Measurements from ENCODE around the gene ALOX15.
"Not testable (repeated sequence)": the region's sequence is repeated elsewhere in the genome, so short reads cannot be mapped to it uniquely, and the experiment has no call there.

ALOX15 gene

DNA sequence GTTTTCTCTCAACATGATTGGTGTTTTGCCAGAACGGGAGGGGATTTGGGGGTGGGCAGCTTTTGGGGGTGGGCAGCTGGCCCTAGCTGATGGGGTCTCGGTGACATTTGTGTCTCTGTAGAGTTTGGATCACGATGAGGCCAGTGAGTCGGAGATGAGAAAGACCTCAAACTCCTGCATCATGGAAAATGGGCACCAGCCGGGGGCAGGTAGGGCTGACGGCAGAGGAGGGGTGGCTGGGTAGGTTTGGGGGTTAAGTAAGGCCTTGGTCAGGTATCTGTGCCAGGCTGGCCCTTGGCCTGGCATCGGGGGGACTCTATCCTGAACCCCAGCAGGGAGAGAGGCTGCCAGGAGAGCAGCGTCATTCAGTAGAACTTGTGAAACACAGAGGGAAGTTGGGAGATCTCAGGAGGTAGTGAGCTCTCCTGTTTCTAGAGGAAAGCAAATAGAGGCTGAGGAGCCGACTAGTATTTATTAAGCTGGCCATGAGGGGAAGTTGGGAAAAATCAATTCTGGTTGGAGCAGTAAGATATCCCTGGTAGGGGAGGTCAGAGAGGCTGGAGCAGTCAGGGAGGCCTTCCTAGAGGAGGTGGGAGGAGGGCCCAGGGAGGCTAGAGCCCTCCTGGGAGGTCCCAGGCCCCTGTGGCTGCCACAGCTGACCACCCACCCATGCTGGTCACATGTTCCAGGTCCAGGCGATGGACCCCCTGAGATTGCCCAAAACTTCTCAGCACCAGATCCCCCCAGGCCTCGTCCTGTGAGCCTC, 49.1 kb downstream of the ALOX15 start:
- DNase-seq = no peak

DNA sequence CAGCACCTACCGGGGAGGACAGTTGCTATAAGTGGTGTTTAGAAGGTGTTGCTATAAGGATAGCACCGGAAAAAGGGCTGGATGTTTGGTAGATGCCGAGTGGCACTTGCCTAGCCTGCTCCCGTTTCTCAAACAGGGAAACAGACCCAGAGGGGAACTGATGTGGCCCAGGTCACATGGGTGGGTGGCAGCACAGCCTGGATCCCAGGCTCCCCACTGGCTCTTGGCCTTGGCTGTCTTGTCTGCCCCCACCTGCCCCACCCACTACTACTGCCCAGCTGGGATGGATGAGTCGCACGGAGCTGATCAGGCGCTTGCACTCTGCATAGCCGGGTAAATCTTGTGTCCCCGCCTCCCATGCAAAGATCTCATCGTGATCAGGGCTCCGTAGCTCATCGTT, 49.9 kb downstream of the ALOX15 start:
- no peak for DNase-seq

DNA sequence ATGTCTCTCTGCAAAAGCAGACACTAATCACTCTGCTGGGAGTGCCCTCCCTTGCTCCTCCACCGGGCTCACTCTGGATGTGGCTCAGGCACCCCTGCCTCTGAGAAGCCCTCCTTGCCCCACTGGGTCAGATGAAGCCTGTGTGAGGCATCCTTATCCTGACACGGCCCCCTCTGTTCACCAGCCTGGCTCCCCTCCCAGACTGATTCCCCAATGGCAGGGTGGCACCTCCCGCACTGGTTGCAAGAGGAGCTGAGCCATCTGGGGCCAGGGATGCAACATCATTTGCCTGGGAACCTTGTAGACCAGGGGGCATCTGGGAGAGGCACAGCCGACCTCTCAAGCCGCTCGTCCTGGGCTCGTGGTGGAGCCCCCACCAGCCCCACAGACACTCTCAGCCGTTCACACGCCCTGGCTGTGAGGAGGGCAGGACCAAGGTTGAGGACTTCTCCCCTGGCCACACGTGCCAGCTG, 50.5 kb downstream of the ALOX15 start:
- DNase-seq = no peak

DNA sequence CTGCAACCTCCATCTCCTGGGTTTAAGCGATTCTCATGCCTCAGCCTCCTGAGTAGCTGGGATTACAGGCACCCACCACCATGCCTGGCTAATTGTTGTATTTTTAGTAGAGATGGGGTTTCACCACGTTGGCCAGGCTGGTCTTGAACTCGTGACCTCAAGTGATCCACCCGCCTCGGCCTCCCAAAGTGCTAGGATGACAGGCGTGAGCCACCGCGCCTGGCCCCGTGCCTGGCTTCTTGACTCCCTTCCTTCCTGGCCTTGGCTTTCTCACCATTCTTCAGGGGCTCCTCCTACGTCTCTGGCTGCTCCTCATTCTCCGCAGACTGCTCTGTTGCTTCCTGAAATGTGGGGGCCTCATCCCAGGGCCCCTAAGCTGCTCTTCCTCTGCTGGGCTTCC, 51.4 kb downstream of the ALOX15 start:
- not testable (repeated sequence) for DNase-seq

DNA sequence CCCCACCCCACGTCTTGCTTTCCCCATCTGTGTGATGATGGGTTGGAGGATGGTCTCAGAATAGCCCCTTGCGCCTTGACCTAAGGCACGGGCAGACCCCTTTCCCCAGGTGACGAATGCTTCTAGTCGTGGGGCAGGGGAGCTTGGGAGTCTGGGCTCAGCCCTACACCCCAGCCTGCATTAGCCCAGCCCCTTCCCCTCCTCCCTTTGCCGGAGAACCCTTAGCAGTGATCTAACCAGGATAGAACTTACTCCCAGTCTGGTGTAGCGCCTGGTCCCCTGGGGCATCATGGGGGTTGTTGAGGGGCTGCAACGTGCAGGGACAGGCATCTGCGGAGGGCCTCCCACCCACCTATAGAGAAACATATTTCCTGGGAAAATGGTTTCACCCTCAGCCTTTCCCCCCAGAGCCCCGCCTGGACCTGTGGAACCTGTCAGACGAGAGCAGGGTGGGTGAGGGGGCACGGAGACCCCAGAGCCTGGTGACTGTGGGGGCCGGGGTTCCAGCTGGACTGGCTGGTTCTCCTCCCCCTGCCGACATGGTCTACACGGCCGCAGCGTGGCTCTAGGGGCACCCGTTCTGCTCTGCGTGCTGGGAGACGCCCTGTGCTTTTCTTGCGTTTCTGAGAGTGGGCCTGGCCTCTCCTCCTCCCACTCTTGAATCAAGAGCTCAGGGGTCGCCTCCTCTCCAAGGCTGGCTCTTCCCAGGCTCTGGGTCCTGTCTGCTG, 52.4 kb downstream of the ALOX15 start:
- DNase-seq = no peak

DNA sequence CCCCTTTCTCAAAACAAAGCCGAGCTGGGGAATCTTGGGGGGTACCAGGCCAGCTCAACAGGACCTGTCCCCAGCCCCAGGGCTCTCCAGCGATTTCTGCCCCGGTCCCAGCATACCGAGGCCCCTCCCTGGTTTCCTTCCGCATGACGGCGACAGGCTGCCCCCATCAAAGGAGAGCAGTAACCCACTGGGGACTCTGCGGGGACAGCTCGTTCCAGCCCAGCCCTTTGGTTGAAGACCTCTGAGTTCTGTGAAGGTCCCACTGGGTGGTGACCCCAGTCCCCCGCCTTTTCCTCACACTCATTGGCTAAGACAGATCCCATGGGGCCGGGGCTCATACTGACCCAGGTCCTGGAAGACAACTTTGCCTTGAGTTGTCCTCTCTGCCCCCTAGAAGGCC, 53.1 kb downstream of the ALOX15 start:
- DNase-seq = no peak

DNA sequence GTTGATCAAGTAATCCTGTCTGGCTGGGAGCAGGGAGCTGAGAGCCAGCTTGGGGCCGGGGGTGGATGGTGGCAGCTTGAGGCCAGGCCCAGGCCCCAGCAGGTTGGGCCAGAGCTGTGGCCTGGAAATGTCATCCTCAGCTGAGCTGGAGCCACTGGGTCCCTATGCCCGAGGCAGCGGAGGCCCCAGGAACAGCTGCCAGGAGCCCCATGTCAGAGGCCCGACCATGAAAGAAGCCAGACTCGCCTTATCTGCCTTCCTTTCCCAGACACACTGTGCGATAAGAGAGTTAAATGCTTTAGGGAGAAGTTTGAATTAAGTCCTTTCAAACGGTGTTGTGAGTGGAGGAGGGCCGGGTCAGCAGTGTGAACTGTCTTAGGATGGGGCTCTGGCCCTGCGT, 53.7 kb downstream of the ALOX15 start:
- no peak for DNase-seq

DNA sequence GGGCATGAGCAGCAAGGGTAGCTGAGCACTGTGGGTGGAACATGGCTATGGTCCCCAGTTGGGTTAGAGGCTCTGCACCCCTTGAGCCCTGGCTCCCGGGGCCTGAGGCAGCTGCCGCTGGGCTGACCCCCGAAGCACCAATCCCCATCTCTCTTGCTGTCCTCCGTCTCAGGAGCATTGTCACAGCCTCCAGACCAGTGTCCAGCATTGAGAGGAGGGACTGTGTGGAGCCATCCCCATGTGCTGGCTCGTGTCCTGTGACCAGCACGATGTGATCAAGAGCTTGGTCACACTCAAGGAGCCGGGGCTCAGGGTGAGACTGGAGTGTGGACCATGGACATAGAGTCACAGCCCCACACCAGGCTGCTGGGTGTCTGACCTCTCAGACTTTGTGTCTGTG, 54.3 kb downstream of the ALOX15 start:
- DNase-seq = no peak

DNA sequence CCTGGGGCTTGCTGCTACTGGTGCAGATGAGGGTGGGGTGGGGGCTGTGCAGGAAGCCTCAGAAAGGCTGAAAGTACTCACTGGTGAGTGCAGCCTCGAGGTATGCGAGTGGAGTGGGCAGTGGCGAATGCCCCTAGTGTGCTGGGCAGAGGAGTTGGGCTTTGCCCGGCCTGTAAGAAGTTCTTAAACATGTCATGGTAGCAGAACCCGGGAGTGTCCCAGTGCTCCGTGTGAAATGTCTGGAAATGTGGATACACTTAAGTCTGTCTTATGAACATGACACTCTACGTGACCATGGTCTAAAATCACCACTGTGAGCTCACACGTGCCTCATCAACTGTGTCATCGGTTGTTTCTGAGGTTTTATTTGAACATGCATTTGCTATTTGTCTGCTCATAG, 55.4 kb downstream of the ALOX15 start:
- DNase-seq = no peak

DNA sequence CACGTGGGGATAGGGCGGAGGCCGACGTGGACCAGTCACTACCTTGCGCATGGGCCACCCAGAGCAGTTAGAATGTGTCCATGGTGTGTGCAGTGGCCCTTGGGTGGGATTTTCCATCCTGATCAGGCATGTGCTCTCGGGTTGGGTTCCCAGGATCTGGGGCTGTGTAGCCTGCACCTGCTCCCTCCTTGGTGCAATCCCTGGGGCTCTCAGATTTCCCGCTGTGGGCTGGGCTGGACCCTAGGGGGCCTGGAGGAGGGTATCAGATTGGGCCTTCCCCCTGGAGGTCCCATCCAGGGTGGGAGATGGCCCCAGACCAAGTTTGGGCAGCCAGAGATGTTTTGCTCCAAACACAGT, 55.9 kb downstream of the ALOX15 start:
- no peak for DNase-seq

DNA sequence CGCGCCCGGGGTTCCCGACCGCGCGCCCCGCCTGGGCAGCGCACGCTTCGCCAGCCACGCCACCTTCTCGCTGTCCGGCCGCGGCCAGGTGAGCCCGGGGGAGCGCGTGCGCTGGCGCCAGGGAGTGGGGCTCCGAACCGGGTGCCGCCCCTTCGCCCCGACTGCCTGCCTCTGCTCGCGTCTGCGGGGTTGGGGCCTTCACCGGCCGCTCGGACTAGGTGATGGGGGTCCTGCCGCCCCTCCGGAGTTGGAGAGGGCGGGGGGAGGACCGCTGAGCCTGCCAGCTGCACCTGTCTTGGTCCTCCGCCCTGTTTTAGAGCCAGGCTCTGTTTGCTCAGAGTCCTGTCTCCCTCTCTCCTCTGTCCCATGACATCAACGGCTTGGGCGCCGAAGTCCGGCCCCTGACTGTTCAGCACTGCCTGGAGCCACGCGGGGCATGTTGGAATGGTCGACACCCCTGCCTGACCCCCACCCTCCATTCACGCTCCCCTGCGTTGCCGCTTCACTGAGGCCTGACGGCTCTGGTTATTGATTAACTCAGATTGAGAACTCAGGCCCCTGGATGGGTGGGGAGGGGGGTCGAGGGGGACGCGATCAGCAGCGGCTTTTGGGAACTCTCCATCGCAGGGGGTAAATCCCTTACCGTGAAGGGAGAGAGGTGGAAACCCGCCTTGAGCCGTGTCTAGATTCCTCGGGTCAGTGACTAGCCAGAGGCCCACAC, 56.4 kb downstream of the ALOX15 start:
- DNase-seq = no peak

DNA sequence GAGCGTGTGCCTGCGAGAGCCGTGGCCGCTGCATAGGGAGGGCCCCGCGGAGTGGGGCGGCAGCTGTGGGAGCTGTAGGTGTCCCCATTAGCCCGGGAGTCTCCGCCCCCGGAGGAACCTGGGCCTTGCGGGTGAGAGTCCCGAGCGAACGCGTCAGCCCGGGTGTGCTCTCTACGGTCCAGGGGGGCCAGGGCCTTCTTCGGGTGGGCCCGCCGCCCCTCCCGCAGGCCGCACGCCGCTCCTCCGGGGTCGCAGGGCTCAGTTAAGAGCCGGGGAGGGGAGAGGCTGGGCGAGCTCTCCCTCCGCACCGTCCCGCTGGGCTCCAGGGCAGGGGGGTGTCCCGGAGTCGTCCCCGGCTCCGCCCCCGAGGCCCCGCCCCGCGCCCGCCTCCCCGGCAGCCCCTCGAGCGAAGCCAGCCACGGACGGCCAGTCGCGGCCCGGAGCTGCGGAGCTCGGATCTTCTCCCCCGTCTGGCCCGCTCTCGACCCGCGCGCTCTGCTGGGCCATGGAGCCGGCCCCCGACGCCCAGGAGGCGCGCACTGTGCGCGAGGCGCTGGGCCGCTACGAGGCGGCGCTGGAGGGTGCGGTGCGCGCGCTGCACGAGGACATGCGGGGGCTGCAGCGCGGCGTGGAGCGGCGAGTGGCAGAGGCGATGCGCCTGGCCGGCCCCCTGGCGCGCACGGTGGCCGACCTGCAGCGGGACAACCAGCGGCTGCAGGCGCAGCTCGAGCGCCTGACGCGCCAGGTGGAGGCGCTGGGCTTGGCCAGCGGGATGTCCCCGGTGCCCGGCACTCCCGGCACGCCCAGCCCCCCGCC, 57.2 kb downstream of the ALOX15 start, which contains the start of gene SMTNL2:
SMTNL2 (plus strand) TSS at position 429 of the 816 bp plus-strand sequence; CDS start at position 506, 77 bp downstream.
- DNase-seq = no peak

DNA sequence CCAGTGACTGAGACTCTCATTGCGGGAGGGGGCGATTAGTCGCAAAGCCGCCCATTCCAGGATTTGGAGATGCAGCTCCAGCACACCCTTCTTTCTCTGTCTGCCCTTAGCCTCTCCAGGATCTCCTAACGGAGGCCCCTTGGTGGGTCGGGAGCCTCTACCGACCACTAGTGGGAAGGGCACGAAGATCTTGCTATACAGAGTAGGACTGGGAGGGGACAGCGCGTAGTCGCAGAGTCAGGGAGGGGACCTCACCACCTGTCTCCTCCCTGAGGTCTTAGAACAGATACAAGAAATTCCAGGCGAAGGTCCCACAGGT, 57.7 kb downstream of the ALOX15 start:
- DNase-seq = no peak

DNA sequence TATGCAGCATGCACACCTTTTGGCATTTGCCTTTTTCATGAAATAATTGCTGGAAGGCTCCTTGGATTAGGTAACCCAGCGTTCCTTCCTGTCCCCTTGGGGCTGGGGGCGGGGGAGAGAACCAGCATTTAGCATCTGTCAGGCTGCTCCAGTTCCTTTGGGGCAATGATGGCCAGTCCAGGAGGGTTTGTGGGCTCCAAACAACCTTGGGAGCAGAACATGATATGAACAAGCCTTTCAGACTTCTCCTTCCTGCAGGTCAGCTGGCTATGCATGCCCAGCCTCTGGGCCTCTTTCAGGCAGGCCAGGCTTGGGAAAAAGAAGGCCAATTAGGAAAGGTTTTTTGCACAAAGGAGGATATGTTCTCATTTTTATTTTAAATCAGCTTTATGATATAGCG, 58.3 kb downstream of the ALOX15 start:
- no peak for DNase-seq

DNA sequence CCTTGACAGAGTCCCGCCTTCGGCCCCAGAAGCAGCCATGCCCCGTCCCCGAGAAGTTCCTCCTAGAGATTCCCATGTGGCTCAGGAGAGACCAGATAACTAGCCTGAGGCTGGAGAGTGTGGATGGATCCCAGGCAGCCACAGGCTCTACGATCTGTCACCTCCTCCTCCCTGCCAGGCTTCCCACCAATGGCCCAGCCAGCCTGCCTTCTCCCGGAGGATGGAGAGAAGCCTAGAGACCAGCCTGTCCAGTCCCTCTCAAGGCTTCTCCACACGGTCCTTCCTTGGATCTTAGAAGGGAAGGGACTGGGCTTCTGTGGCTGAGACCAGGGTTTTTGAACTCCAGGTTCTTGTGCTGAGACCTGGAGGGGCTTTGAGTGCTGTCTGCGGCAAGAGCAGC, 58.8 kb downstream of the ALOX15 start:
- DNase-seq = no peak

DNA sequence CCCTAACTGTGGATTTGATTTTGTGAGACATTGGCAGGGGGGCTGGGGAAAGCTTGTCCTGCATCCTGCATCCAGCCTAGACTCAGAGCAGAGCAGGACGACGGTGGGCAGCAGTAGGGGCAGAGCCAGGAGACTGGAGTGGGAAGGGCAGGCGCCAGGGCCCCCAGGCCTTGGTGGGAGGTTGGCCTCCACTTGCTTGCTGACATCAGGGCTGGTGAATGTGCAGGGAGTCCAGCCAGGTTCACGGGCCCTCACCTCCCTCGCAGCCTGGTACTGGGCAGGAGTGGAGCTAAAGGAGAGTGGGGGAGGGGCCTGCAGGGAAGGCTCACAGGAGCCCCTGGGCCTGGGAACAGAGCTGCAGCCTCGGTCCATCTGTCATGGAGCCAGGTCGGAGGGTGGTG, 59.4 kb downstream of the ALOX15 start:
- DNase-seq = no peak

Data from cerebellar nuclear complex (tissue), 1 donor.